IMR-90 (cell line): Measurements from ENCODE around the gene SH3TC1. TPM values are rescaled to one million over a fixed set of nuclear protein-coding genes. Genes with fewer than 3 reads are reported as not detected.

ENCODE experiments used
- ATAC-seq: fragments of 200-7000 bp; cut with Tn5 transposase; 2 replicates; pipeline ENCODE4 v1.9.1; 2020; ENCODE audit warnings: low read depth, mild to moderate bottlenecking, moderate library complexity
- BruUV-seq: library from RNA; stranded (reverse); fragments of 400-500 nt; replicated peaks from 2 replicates; lab custom pipeline; 2021; lab: Mats Ljungman, UMichigan
- CTCF ChIA-PET: fragments of 300-600 bp; formaldehyde crosslinking; extraction: SDS; loops from one replicate; lab custom pipeline; 2021; ENCODE audit warnings: antibody characterized with exemption; lab: Yijun Ruan, JAX
- POLR2A ChIA-PET: fragments of 300-600 bp; sonication (Branson Sonifier 250); formaldehyde crosslinking; loops from one replicate; lab custom pipeline; 2022; ENCODE audit warnings: antibody characterized with exemption; ENCODE audit not compliant: unreplicated experiment; lab: Charles Lee
- DNase-seq: peaks from one replicate; pipeline ENCODE4 v3.0.0; 2013
- H2AFZ ChIP-seq: replicated peaks from 2 replicates; pipeline ENCODE3; 2013; ENCODE audit warnings: low read length, mild to moderate bottlenecking; ENCODE audit not compliant: poor library complexity
- H2AK5ac ChIP-seq: 2 replicates; pipeline ENCODE4 v1.6.1; 2013; ENCODE audit warnings: low read depth, low read length, inconsistent platforms
- H2AK9ac ChIP-seq: replicated peaks from 2 replicates; pipeline ENCODE3; 2013; ENCODE audit warnings: mild to moderate bottlenecking, low read depth, low read length, moderate library complexity; ENCODE audit not compliant: poor library complexity
- H2BK120ac ChIP-seq: 2 replicates; pipeline ENCODE4 v1.6.1; 2013; ENCODE audit warnings: low read depth, low read length, inconsistent platforms
- H2BK15ac ChIP-seq: 3 replicates; pipeline ENCODE4 v1.6.1; 2013; ENCODE audit warnings: low read depth, low read length, inconsistent platforms
- H2BK20ac ChIP-seq: 2 replicates; pipeline ENCODE4 v1.6.1; 2013; ENCODE audit warnings: low read depth, mild to moderate bottlenecking, inconsistent platforms, low read length, moderate library complexity
- H2BK5ac ChIP-seq: 2 replicates; pipeline ENCODE4 v1.6.1; 2013; ENCODE audit warnings: mild to moderate bottlenecking, low read depth, low read length, inconsistent platforms; ENCODE audit not compliant: poor library complexity, severe bottlenecking
- H3K14ac ChIP-seq: replicated peaks from 2 replicates; pipeline ENCODE4 v1.6.1; 2013; ENCODE audit warnings: low read depth, low read length, inconsistent platforms
- H3K18ac ChIP-seq: 2 replicates; pipeline ENCODE4 v1.6.1; 2013; ENCODE audit warnings: low read depth, low read length, control low read depth
- H3K23ac ChIP-seq: 2 replicates; pipeline ENCODE4 v1.6.1; 2013; ENCODE audit warnings: low read depth, low read length, inconsistent platforms
- H3K27ac ChIP-seq: 2 replicates; pipeline ENCODE4 v1.5.1; 2013; ENCODE audit warnings: mild to moderate bottlenecking, control low read depth, low read length; ENCODE audit not compliant: insufficient read depth
- H3K27me3 ChIP-seq: 2 replicates; pipeline ENCODE4 v1.6.1; 2013; ENCODE audit warnings: low read length; ENCODE audit not compliant: control insufficient read depth, insufficient read depth
- H3K36me3 ChIP-seq: 2 replicates; pipeline ENCODE4 v1.6.1; 2013; ENCODE audit warnings: low read length, mixed read lengths; ENCODE audit not compliant: control insufficient read depth, insufficient read depth
- H3K4ac ChIP-seq: 2 replicates; pipeline ENCODE4 v1.6.1; 2013; ENCODE audit warnings: low read depth, low read length, inconsistent platforms
- H3K4me1 ChIP-seq: 2 replicates; pipeline ENCODE4 v1.6.1; 2013; ENCODE audit warnings: low read length, mixed read lengths; ENCODE audit not compliant: control insufficient read depth, insufficient read depth
- H3K4me2 ChIP-seq: 2 replicates; pipeline ENCODE4 v1.6.1; 2013; ENCODE audit warnings: low read depth, mild to moderate bottlenecking, control low read depth, low read length, moderate library complexity
- H3K4me3 ChIP-seq: 2 replicates; pipeline ENCODE4 v1.5.1; 2013; ENCODE audit warnings: low read depth, mild to moderate bottlenecking, control low read depth, low read length, moderate library complexity; ENCODE audit not compliant: insufficient read depth
- H3K56ac ChIP-seq: 2 replicates; pipeline ENCODE4 v1.6.1; 2013; ENCODE audit warnings: low read length, inconsistent platforms; ENCODE audit not compliant: insufficient read depth; ENCODE audit errors: extremely low read depth
- H3K79me1 ChIP-seq, 2 experiments: 2 replicates each; pipeline ENCODE4 v1.6.1; 2013; ENCODE audit warnings: low read length in 2 of 2, inconsistent platforms in 1 of 2, low read depth in 1 of 2
- H3K9ac ChIP-seq: 2 replicates; pipeline ENCODE4 v1.6.1; 2013; ENCODE audit warnings: low read depth, low read length, control low read depth
- H3K9me1 ChIP-seq: 2 replicates; pipeline ENCODE4 v1.6.1; 2013; ENCODE audit warnings: low read length, inconsistent platforms; ENCODE audit not compliant: insufficient read depth
- H3K9me3 ChIP-seq: 2 replicates; pipeline ENCODE4 v1.6.1; 2013; ENCODE audit warnings: low read length; ENCODE audit not compliant: control insufficient read depth, insufficient read depth
- H4K20me1 ChIP-seq: 2 replicates; pipeline ENCODE4 v1.6.1; 2013; ENCODE audit warnings: low read length, inconsistent platforms; ENCODE audit not compliant: insufficient read depth
- H4K5ac ChIP-seq: 2 replicates; pipeline ENCODE4 v1.6.1; 2013; ENCODE audit warnings: mild to moderate bottlenecking, low read depth, low read length, control low read depth
- H4K8ac ChIP-seq, 2 experiments: 2 replicates each; pipeline ENCODE4 v1.6.1; 2013; ENCODE audit warnings: low read depth in 2 of 2, low read length in 2 of 2, control low read depth in 1 of 2, inconsistent platforms in 1 of 2
- H4K91ac ChIP-seq: 2 replicates; pipeline ENCODE4 v1.6.1; 2013; ENCODE audit warnings: low read depth, low read length, inconsistent platforms; ENCODE audit not compliant: insufficient read depth
- BHLHE40 ChIP-seq: fragments of 150-350 bp; IDR thresholded peaks from 2 replicates; pipeline ENCODE4 v1.6.1; 2016; ENCODE audit warnings: mild to moderate bottlenecking, low read depth, low read length
- CHD1 ChIP-seq: IDR thresholded peaks from 2 replicates; pipeline ENCODE4 v1.6.1; 2012; ENCODE audit warnings: low read depth, low read length, improper control_type of control experiment
- MAFK ChIP-seq: IDR thresholded peaks from 2 replicates; pipeline ENCODE4 v1.6.1; 2012; ENCODE audit warnings: low read depth, low read length, improper control_type of control experiment
- MXI1 ChIP-seq: IDR thresholded peaks from 2 replicates; pipeline ENCODE4 v1.6.1; 2012; ENCODE audit warnings: low read depth, mild to moderate bottlenecking, low read length, moderate library complexity, borderline replicate concordance
- RAD21 ChIP-seq: IDR thresholded peaks from 2 replicates; pipeline ENCODE4 v1.6.1; 2012; ENCODE audit warnings: low read length, improper control_type of control experiment
- WGBS, 2 experiments: methylation state at CpG; one replicate each; pipeline versions ENCODE4 v1.1.5 to v1.1.7; 2013; ENCODE audit warnings: missing lambda C conversion rate in 2 of 2; ENCODE audit not compliant: insufficient read length in 1 of 2; ENCODE audit errors: extremely low coverage in 2 of 2; 5-methylcytosine and 5-hydroxymethylcytosine counted together
- dilution Hi-C: fragments of 300-500 bp; cut with HindIII; formaldehyde crosslinking; loops from one replicate; pipeline ENCODE4 v1.14.3; 2018; ENCODE audit warnings: low sequenced_read_pairs; ENCODE audit not compliant: unreplicated experiment
- in situ Hi-C: fragments of 300-500 bp; cut with MboI; formaldehyde crosslinking; loops from 3 replicates; pipeline ENCODE4 v1.14.3; 2019; ENCODE audit warnings: low sequenced_read_pairs, inconsistent platforms, mixed read lengths
- intact Hi-C: fragments of 100-400 bp; cut with micrococcal nuclease; formaldehyde crosslinking; loops from 2 replicates; pipeline ENCODE4 v1.10.0; 2022
- polyA plus RNA-seq, 3 experiments: library from polyadenylated mRNA; depleted of rRNA; stranded (reverse); fragments of >200 nt; gene quantifications; 2 replicates each; pipeline ENCODE4 v1.2.3, GENCODE V29; 2012; ENCODE audit warnings: low replicate concordance in 1 of 3
- total RNA-seq: library from RNA; depleted of rRNA; stranded (reverse); fragments of >200 nt; gene quantifications from 2 replicates; pipeline ENCODE4 v1.2.3, GENCODE V29; 2012
- TF ChIP-seq, protein P1 (sequence below): fragments of 150-350 bp; IDR thresholded peaks from 2 replicates; pipeline ENCODE4 v1.6.1; 2016; ENCODE audit warnings: low read depth, mild to moderate bottlenecking, low read length, moderate library complexity, borderline replicate concordance

Gene SH3TC1
- total and polyA plus RNA-seq, 2 of the 4 experiments (the other 2 are of a cell fraction): 1.6 to 2.2 TPM

GRCh38 chr4:8222609-8223388 lies 23.7 kb downstream of the SH3TC1 start:
- intact Hi-C loops: no loop called here
- Histone ChIP-seq H2AFZ (peak overlapping the region; percentile 15), H3K9ac (no peak overlapping the region), H4K8ac (no peak overlapping the region), H2AK5ac (no peak overlapping the region), H3K27me3 (peaks cover 5% of the 10 kb centered on the region; the same call in 1 of the 2 replicates), H3K4me3 (no peak overlapping the region), H2AK9ac (no peak overlapping the region), H2BK15ac (no peak overlapping the region), H2BK120ac (no peak overlapping the region), H4K20me1 (no peaks in the 10 kb centered on the region), H2BK20ac (no peak overlapping the region), H4K5ac (no peak overlapping the region), H3K18ac (no peak overlapping the region), H3K4ac (no peak overlapping the region), H3K79me1 (no peaks in the 10 kb centered on the region), H3K4me1 (no peaks in the 10 kb centered on the region), H3K36me3 (no peaks in the 10 kb centered on the region), H4K91ac (no peak overlapping the region), H3K14ac (no peak overlapping the region), H2BK5ac (no peak overlapping the region), H3K9me3 (no peaks in the 10 kb centered on the region), H3K23ac (no peak overlapping the region), H3K27ac (no peak overlapping the region), H3K9me1 (no peaks in the 10 kb centered on the region), H3K4me2 (no peak overlapping the region), H3K56ac (no peak overlapping the region)
- ChIA-PET CTCF (no interaction called here), POLR2A (no interaction called here)
- DNase-seq (no peak), ATAC-seq (no peak)
- in situ Hi-C loops: loop anchor here (25.0 kb wide), 1 partner anchor 390 kb away; no protein-coding TSS in a partner anchor
- 84% methylated on average over 6 of the region's 15 CpGs; no CpG with 5 or more reads in 1 of the 2 experiments for WGBS, 2 experiments
- no TSS peak for BruUV-seq
- dilution Hi-C loops: no loop called here
- TF ChIP-seq MAFK (peak; percentile 98), CHD1 (no peak), MXI1 (no peak), RAD21 (no peak), BHLHE40 (no peak)
- TF ChIP-seq, protein P1, sequence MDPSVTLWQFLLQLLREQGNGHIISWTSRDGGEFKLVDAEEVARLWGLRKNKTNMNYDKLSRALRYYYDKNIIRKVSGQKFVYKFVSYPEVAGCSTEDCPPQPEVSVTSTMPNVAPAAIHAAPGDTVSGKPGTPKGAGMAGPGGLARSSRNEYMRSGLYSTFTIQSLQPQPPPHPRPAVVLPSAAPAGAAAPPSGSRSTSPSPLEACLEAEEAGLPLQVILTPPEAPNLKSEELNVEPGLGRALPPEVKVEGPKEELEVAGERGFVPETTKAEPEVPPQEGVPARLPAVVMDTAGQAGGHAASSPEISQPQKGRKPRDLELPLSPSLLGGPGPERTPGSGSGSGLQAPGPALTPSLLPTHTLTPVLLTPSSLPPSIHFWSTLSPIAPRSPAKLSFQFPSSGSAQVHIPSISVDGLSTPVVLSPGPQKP: no peak
